Neuronal stem cell (in vitro differentiated cells): ENCODE results near the gene NEUROG1.

Experiments used
- DNase-seq: peaks from one replicate; pipeline ENCODE4 v3.0.0-alpha.2; 2013; ENCODE audit warnings: low spot score
- H2AFZ ChIP-seq: one replicate; pipeline ENCODE4 v1.6.1; 2013; ENCODE audit warnings: mild to moderate bottlenecking, low read length, inconsistent platforms
- H2AK5ac ChIP-seq: 2 replicates; pipeline ENCODE4 v1.6.1; 2013; ENCODE audit warnings: low read depth, mild to moderate bottlenecking, inconsistent platforms, low read length, moderate library complexity, mixed read lengths
- H2BK120ac ChIP-seq: 2 replicates; pipeline ENCODE4 v1.6.1; 2013; ENCODE audit warnings: low read depth, mild to moderate bottlenecking, inconsistent platforms, low read length, moderate library complexity, mixed read lengths
- H2BK12ac ChIP-seq: one replicate; pipeline ENCODE4 v1.6.1; 2013; ENCODE audit warnings: low read length, inconsistent platforms
- H2BK15ac ChIP-seq: 2 replicates; pipeline ENCODE4 v1.6.1; 2013; ENCODE audit warnings: mild to moderate bottlenecking, low read length, inconsistent platforms, mixed read lengths
- H2BK5ac ChIP-seq: one replicate; pipeline ENCODE4 v1.6.1; 2013; ENCODE audit warnings: inconsistent platforms, mild to moderate bottlenecking, low read length, moderate library complexity
- H3K14ac ChIP-seq: one replicate; pipeline ENCODE4 v1.6.1; 2013; ENCODE audit warnings: low read length, inconsistent platforms
- H3K18ac ChIP-seq: 2 replicates; pipeline ENCODE4 v1.6.1; 2013; ENCODE audit warnings: low read length, inconsistent platforms
- H3K23ac ChIP-seq: 2 replicates; pipeline ENCODE4 v1.6.1; 2013; ENCODE audit warnings: low read depth, mild to moderate bottlenecking, mixed read lengths, low read length, inconsistent platforms; ENCODE audit not compliant: poor library complexity
- H3K27ac ChIP-seq: replicated peaks from 3 replicates; pipeline ENCODE4 v1.5.1; 2013; ENCODE audit warnings: low read length, inconsistent platforms
- H3K27me3 ChIP-seq, 3 experiments: 2 replicates each; pipeline ENCODE4 v1.6.1; 2013; ENCODE audit warnings: low read length in 3 of 3, mild to moderate bottlenecking in 2 of 3, inconsistent platforms in 1 of 3, low read depth in 1 of 3, mixed read lengths in 1 of 3, moderate library complexity in 1 of 3; ENCODE audit not compliant: control insufficient read depth in 3 of 3, insufficient read depth in 3 of 3
- H3K36me3 ChIP-seq, 2 donors: replicated peaks in 1 of 2; 2 replicates each; pipeline ENCODE4 v1.6.1; 2013; ENCODE audit warnings: low read length in 2 of 2; ENCODE audit not compliant: control insufficient read depth in 2 of 2, insufficient read depth in 2 of 2
- H3K4ac ChIP-seq: 2 replicates; pipeline ENCODE4 v1.6.1; 2013; ENCODE audit warnings: inconsistent platforms, mild to moderate bottlenecking, low read length, moderate library complexity
- H3K4me1 ChIP-seq, 2 donors: 1 replicate in 1 of 2; 2 replicates in 1 of 2; pipeline ENCODE4 v1.6.1; 2013; ENCODE audit warnings: low read length in 2 of 2, low read depth in 1 of 2; ENCODE audit not compliant: control insufficient read depth in 2 of 2, insufficient read depth in 1 of 2
- H3K4me2 ChIP-seq: one replicate; pipeline ENCODE4 v1.6.1; 2013; ENCODE audit warnings: mild to moderate bottlenecking, low read length, inconsistent platforms; ENCODE audit not compliant: insufficient read depth, poor library complexity, severe bottlenecking
- H3K4me3 ChIP-seq, 2 donors: 2 replicates each; pipeline ENCODE4 v1.5.1; 2013; ENCODE audit warnings: low read length in 2 of 2, mild to moderate bottlenecking in 2 of 2, inconsistent platforms in 1 of 2, moderate library complexity in 1 of 2
- H3K79me1 ChIP-seq: one replicate; pipeline ENCODE4 v1.6.1; 2013; ENCODE audit warnings: low read depth, mild to moderate bottlenecking, inconsistent platforms, low read length, moderate library complexity
- H3K9ac ChIP-seq: one replicate; pipeline ENCODE4 v1.6.1; 2013; ENCODE audit warnings: mild to moderate bottlenecking, low read depth, low read length, inconsistent platforms; ENCODE audit not compliant: poor library complexity
- H3K9me3 ChIP-seq, 2 donors: replicated peaks in 1 of 2; 2 replicates each; pipeline versions ENCODE3 to v1.6.1; 2013; ENCODE audit warnings: low read length in 2 of 2, mild to moderate bottlenecking in 2 of 2, inconsistent platforms in 1 of 2, low read depth in 1 of 2, mixed read lengths in 1 of 2, moderate library complexity in 1 of 2; ENCODE audit not compliant: control insufficient read depth in 2 of 2, insufficient read depth in 1 of 2
- H4K8ac ChIP-seq: one replicate; pipeline ENCODE4 v1.6.1; 2013; ENCODE audit warnings: low read depth, mild to moderate bottlenecking, inconsistent platforms, low read length, moderate library complexity
- H4K91ac ChIP-seq: one replicate; pipeline ENCODE4 v1.6.1; 2013; ENCODE audit warnings: low read length, low read depth, mild to moderate bottlenecking, inconsistent platforms; ENCODE audit not compliant: poor library complexity
- WGBS, 2 donors: extraction: QIAGEN DNeasy Blood & Tissue Kit; methylation state at CpG; one replicate each; pipeline ENCODE4 v1.1.7; 2013; ENCODE audit warnings: missing lambda C conversion rate in 2 of 2, mixed read lengths in 1 of 2; ENCODE audit not compliant: insufficient read length in 2 of 2, insufficient replicate concordance in 1 of 2; ENCODE audit errors: extremely low coverage in 2 of 2; 5-methylcytosine and 5-hydroxymethylcytosine counted together

The NEUROG1 gene

GRCh38 chr5:135502836-135503520, 32.8 kb downstream of the NEUROG1 start:
- Histone ChIP-seq H2AK5ac (no peak overlapping the region), H3K9me3 (no peaks in the 10 kb centered on the region), H3K4ac (no peak overlapping the region), H3K14ac (no peak overlapping the region), H3K4me3 (no peak overlapping the region), H3K18ac (no peak overlapping the region), H4K91ac (no peak overlapping the region), H2BK12ac (no peak overlapping the region), H3K23ac (no peak overlapping the region), H3K9ac (no peak overlapping the region), H2AFZ (no peak overlapping the region), H2BK5ac (no peak overlapping the region), H2BK15ac (no peak overlapping the region), H4K8ac (no peak overlapping the region), H3K36me3 (no peaks in the 10 kb centered on the region), H3K27me3 (peaks cover 0 to 33% (median 4%) of the 10 kb centered on the region in 3 experiments), H3K27ac (no peak overlapping the region), H3K4me2 (no peak overlapping the region), H2BK120ac (no peak overlapping the region), H3K79me1 (no peaks in the 10 kb centered on the region), H3K4me1 (peaks cover 0 to 16% of the 10 kb centered on the region in 2 donors)
- no peak for DNase-seq
- no CpG with 5 or more reads among the region's 8 CpGs for WGBS, 2 donors

GRCh38 chr5:135501965-135502364, 33.8 kb downstream of the NEUROG1 start:
- Histone ChIP-seq H3K9ac (no peak overlapping the region), H4K91ac (no peak overlapping the region), H3K27ac (no peak overlapping the region), H3K36me3 (no peaks in the 10 kb centered on the region), H3K18ac (no peak overlapping the region), H3K23ac (no peak overlapping the region), H3K4me2 (no peak overlapping the region), H3K4me3 (no peak overlapping the region), H4K8ac (no peak overlapping the region), H2BK12ac (no peak overlapping the region), H3K27me3 (peaks cover 0 to 35% (median under 1%) of the 10 kb centered on the region in 3 experiments), H3K4me1 (peaks cover 0 to 16% of the 10 kb centered on the region in 2 donors), H2BK15ac (no peak overlapping the region), H2AK5ac (no peak overlapping the region), H3K79me1 (no peaks in the 10 kb centered on the region), H2BK120ac (no peak overlapping the region), H3K4ac (no peak overlapping the region), H3K14ac (no peak overlapping the region), H3K9me3 (no peaks in the 10 kb centered on the region), H2BK5ac (no peak overlapping the region), H2AFZ (no peak overlapping the region)
- DNase-seq = no peak
- no CpG with 5 or more reads among the region's 2 CpGs for WGBS, 2 donors

GRCh38 chr5:135498637-135498995, 37.1 kb downstream of the NEUROG1 start:
- Histone ChIP-seq H3K27ac (no peak overlapping the region), H3K9me3 (no peaks in the 10 kb centered on the region)
- whole genome bisulfite sequencing, 2 donors = no CpG with 5 or more reads among the region's 2 CpGs

GRCh38 chr5:135497971-135498636, 37.7 kb downstream of the NEUROG1 start:
- H2BK12ac ChIP-seq = no peak overlapping the region
- no peak overlapping the region for H3K4ac ChIP-seq
- H2AK5ac ChIP-seq = no peak overlapping the region
- no peak overlapping the region for H3K9ac ChIP-seq
- WGBS, 2 donors = no CpG with 5 or more reads among the region's 8 CpGs
- no peak overlapping the region for H3K4me3 ChIP-seq
- H4K91ac ChIP-seq = no peak overlapping the region
- no peak overlapping the region for H2BK15ac ChIP-seq
- no peak overlapping the region for H2BK120ac ChIP-seq
- H3K4me1 ChIP-seq = peaks cover 0 to 17% of the 10 kb centered on the region in 2 donors
- no peak overlapping the region for H4K8ac ChIP-seq
- H3K9me3 ChIP-seq = no peaks in the 10 kb centered on the region
- H3K27me3 ChIP-seq = peaks cover 0 to 58% (median 4%) of the 10 kb centered on the region in 3 experiments
- H3K23ac ChIP-seq = no peak overlapping the region
- H2BK5ac ChIP-seq = no peak overlapping the region
- H3K79me1 ChIP-seq = no peaks in the 10 kb centered on the region
- DNase-seq = no peak
- H3K18ac ChIP-seq = peak overlapping the region; percentile 24
- H2AFZ ChIP-seq = no peak overlapping the region
- H3K4me2 ChIP-seq = no peak overlapping the region
- no peak overlapping the region for H3K27ac ChIP-seq
- no peaks in the 10 kb centered on the region for H3K36me3 ChIP-seq
- H3K14ac ChIP-seq = no peak overlapping the region

More at GRCh38 chr5:135498637-135498995, 37.1 kb downstream of the NEUROG1 start:
- Histone ChIP-seq H3K14ac (no peak overlapping the region), H2BK120ac (no peak overlapping the region), H3K4me2 (no peak overlapping the region), H2BK5ac (no peak overlapping the region), H4K91ac (no peak overlapping the region), H3K9ac (no peak overlapping the region), H2AK5ac (no peak overlapping the region), H3K27me3 (peaks cover 0 to 55% (median 0%) of the 10 kb centered on the region in 3 experiments), H3K36me3 (no peaks in the 10 kb centered on the region), H3K79me1 (no peaks in the 10 kb centered on the region), H3K4me3 (no peak overlapping the region), H2AFZ (no peak overlapping the region), H4K8ac (no peak overlapping the region), H3K23ac (no peak overlapping the region), H2BK15ac (no peak overlapping the region), H3K4ac (no peak overlapping the region), H3K18ac (peak overlapping the region; percentile 24), H3K4me1 (peaks cover 0 to 17% of the 10 kb centered on the region in 2 donors), H2BK12ac (no peak overlapping the region)
- no peak for DNase-seq
